Activated T-cell treated with anti-CD3 and anti-CD28 coated beads for 4 hours (primary cell): Measurements from ENCODE around the gene SETD1B.
"Not testable (repeated sequence)": the region's sequence is repeated elsewhere in the genome, so short reads cannot be mapped to it uniquely, and the experiment has no call there.

Source experiments
- DNase-seq: peaks from one replicate; pipeline ENCODE4 v3.0.0-alpha.2; 2020

The SETD1B gene

DNA sequence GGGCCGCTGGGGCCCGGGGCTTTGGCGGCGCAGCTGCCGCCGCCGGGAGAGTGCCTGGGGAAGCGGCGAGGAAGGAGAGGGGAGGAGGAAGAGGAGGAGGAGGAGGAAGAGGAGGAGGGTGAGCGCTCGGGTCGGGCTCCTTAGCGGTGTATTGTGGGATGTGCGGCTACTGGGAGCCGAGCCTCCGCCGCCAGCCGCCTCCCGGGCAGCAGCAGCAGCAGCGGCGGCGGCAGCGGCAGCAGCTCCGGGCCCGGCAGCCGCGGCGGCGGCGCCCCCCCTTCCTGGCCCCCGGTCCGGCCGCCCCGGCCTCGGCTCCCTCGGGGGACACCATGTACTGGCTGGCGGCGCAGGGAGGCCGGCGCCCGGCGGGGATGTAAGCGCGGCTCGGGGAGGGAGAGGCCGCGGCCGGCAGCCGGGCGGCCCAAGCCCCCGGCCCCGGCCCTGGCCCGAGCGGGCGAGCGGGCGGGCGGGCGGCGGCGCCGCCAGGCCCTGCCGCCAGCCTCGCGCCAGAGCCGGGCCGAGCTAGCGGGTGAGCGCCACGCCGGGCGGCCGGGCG lies at the start of gene SETD1B:
Gene SETD1B (plus strand): TSS at position 149 of the 556 bp plus-strand sequence. CDS start 729 bp downstream, outside the sequence.
- no peak for DNase-seq

DNA sequence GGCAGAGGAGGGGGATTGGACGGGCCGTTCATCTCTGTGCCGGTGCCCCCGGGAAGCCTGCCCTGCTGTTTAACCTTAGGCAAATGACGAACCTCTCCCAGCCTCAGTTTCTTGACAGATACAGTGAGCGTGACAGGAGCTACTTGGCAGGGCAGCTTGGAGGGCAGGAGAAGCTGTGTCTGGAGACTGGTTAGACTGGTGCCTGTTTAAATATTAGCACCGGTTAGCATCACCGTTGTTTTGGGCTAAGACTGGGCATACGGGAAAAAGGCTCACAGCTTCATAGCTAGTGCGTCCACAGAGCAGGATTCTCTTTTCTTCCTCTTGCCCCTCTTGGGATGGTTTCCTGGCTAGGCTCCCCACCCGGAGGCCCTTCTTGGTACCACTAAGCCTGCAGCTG lies 49.0 kb upstream of the SETD1B start:
- DNase-seq: no peak

- DNase-seq: no peak
Measured at GRCh38 chr12:121755591-121755990, 48.2 kb upstream of the SETD1B start.

- not testable (repeated sequence) for DNase-seq
Measured at GRCh38 chr12:121758536-121758935, 45.3 kb upstream of the SETD1B start.

DNA sequence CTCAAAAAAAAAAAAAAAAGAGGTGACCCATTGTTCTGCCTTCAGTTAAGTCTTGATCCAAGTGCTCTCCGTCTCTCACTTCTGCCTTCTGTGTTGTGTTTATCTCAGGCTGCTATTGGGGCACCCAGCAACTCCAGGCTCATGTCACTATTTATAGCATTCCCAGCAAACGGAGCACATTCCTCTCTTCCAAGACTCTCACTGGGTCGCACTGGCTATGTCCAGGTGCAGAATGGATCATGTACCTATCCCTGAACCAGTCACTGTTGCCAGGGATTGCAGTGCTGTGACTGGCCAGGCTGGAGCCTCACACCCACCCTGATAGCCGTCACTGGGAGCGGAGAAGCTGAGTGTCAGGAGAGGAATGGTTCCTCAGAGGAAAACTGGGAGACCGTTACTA lies 41.5 kb upstream of the SETD1B start:
- DNase-seq: no peak

- DNase-seq: no peak
Measured at GRCh38 chr12:121764808-121765207, 39.0 kb upstream of the SETD1B start.

GRCh38 chr12:121765573-121765972 lies 38.2 kb upstream of the SETD1B start:
- DNase-seq: no peak

DNA sequence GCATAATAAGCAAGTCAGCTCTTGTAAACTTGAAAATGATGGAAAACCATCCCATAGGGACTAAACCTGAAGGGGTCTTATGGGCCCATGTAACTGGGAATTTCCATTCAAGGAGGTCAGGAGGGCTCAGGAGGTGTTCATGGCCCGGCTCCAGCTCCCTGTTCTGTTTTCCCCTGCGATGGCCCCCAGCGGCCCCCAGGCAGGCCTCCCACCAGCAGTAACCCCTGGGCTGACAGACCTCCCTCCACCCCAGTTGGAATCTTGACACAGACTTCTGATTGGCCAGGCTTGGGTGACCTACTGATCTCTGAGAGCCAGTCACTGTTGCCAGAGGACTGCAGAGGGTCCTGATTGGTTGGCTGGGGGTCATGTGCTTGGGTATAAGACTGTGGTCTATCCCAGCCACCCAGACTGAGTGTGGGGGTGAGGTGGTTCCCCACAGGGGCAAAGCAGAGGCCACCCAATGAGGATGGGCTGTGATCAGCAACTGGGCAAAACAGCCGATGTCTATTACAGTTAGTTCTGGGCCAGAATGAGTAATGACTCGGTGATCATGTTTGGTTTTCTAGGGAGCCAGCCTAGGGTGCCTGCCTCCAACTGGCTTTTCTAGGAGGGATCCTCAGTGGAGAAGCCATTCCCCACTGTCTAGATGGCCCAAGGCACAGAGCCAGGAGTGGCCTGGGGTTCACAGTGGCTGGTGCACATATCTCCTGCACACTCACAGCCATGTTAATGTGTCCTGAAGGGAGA lies 37.3 kb upstream of the SETD1B start:
- no peak for DNase-seq

DNA sequence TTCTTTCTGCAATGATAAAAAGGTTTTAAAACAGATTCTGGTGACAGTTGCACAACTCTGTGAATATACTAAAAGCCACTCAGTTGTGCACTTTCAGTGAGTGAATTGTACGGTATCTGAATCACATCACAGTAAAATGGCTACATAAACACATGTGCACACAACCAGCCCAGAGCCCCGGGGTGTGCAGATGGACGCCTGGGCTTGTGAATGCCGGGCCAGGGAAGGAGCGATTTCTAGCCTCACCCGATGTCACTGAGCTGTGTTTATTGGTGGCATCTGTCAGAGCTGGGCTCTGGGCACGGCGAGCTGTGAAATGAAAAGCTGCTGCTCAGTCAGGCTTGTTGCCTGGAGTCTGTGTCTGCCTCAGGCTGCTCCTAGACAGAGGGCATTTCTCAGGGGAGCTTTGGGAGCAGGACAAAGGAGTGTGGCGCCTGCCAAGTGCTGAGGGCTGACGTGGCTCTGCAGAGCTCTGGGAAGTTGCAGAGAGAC lies 36.2 kb upstream of the SETD1B start:
- no peak for DNase-seq

DNA sequence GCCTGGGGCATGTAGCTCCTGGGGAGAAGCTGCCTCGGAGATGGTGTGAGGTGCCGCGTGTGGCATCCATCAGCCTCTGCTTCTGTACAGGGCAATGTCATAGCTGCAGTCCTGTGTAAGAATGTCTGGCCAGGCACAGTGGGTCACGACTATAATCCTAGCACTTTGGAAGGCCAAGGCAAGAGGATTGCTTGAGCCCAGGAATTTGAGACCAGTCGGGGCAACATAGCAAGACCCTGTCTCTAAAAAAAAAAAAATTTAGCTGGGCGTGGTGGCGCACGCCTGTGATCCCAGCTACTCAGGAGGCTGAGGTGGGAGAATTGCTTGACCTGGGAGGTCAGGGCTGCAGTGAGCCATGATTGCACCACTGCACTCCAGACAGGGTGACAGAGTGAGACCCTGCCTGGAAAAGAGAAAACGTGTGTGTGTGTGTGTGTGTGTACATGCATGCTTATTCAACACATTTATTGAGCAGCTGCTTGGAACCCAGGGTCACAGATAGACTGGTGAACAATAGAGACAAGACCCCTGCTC lies 34.4 kb upstream of the SETD1B start:
- DNase-seq: no peak

DNA sequence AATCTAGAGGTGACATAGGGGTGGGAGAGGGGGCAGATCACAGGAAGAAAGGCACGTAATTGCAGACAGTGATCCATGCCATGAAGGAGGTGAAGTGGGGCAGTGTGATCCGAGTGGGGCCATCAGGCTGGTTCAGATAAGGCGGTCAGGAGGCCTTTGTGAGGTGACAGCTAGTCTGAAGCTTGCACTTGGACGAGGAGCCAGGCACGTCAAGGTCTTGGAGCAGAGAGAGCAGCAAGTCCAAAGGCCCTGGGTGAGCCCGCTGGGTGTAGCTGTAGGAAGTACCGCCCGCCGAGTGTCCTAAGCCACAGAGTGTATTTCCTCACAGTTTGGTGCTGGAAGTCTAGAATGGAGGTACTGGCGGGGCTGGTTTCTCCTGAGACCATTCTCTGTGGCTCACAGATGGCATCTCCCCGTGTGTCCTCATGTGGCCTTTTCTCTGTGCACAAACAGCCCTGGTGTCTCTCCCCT lies 33.9 kb upstream of the SETD1B start:
- no peak for DNase-seq

DNA sequence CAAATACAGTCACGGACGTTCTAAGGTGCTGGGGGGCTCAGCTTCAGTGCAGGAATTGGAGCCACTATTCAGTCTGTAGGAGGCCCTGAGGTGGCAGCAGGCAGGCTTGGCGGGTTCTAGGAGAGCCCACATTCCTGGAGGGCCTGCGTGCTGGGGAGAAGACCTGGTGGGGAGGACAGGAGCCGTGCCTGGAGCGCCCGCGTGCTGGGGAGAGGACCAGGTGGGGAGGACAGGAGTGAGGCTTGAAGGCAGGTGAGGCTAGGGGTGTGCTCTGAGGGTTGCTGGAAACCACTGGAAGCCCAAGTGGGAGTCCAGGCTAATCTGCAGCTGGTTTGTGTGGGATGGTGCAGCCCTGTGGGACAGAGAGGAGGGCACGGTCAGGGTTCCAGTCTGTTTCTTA lies 33.4 kb upstream of the SETD1B start:
- DNase-seq: no peak

DNA sequence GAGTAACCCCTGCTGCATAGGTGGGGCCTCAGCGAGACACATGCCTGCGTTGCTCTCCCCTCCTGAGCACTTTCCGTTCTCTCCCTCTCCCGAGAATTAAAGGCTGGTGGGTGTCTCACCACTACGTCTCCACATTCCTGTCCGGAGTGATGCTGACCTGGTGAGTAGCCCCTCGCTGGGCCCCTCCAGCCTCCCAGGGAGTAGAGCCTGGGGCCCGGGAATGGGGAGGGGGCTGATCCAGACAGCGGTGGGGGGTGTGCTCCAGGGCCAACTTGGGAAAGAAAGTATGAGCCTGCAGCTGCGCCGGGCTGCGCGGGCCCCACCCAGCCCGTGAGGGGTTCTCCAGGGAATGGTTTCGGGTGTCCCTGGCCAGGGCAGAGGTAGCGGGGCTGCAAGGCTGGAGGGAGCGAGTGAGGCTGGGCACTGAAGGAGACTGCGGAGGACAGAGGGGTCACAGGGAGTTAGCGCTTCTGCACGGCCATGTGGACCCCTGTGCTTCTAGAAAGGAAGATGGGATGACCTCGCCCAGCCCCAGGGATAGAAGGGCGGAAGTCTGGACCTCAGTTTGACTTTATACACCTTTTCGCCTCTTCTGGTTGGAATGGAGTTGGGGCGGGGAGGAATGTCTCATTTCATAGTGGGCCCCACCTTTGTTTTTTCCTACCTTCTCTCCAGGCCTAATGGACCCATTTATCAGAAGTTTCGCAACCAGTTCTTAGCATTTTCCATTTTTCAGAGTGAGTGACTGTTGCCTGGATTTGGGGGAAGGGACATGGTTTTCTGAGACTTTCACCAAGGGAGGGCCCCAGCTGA lies 32.8 kb upstream of the SETD1B start:
- no peak for DNase-seq

DNA sequence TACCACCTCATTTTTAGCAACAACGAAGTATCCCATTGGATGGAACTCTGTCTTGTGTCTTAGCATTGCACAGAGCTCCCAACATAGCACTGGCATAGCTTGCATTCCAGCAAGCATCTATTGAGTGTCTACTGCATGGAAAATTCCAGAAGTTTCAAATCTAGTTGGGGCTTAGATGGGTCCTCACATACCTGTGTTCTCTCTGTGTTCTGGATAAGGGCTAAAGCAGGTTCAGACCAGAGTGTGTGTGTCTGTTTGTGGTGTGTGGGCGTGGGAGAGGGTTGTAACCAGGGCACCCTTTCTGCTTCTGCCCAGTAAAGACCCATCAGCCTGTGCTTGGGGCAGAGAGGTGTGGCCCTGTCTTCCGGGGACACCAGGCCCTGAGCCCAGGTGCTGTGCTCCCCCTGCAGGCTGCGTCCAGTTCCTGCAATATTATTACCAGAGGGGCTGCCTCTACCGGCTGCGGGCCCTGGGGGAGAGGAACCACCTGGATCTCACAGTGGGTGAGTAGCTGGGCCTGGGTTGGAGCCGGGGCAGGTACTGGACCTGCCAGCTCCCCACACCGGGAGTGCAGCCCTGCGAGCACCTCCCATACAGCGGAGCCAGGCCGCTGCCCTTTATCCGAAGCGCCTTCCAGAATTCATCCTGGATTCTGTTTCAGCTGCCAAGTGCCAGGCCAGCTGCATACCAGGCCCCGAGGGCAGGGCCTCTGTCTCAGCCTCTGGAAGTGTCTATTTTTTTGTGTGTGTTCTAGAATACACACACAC lies 30.6 kb upstream of the SETD1B start:
- DNase-seq: peak; percentile 62

DNA sequence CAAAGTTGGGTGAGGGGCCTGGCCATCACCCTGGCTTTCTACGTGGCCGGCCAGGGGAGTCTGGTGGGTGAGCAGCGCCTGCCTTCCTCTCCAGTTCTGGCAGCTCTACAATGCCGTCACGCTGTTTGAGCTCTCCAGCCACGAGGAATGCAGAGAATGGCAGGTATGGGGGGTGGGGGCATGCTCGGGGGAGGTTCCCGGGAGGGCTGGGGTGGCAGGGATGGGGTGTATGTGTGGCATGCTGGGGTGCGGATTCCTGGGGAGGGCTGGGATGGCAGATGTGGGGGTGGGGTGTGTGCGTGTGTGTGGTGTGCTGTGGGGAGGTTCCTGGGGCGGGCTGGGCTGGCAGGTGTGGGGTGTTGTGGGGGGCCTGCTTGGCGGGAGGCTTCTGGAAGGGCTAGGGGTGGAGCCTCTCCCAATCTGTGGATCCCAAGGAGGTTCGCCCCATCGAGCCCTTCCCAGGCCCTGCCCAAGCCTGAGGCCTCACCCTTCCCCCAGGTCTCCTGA lies 28.8 kb upstream of the SETD1B start:
- DNase-seq: no peak

GRCh38 chr12:121775501-121775900 lies 28.3 kb upstream of the SETD1B start:
- no peak for DNase-seq

GRCh38 chr12:121776190-121777098 lies 27.4 kb upstream of the SETD1B start:
- peak; percentile 92 for DNase-seq

GRCh38 chr12:121778567-121779421 lies 25.0 kb upstream of the SETD1B start:
- DNase-seq: no peak

- DNase-seq: no peak
Measured at GRCh38 chr12:121779422-121779895, 24.4 kb upstream of the SETD1B start.

DNA sequence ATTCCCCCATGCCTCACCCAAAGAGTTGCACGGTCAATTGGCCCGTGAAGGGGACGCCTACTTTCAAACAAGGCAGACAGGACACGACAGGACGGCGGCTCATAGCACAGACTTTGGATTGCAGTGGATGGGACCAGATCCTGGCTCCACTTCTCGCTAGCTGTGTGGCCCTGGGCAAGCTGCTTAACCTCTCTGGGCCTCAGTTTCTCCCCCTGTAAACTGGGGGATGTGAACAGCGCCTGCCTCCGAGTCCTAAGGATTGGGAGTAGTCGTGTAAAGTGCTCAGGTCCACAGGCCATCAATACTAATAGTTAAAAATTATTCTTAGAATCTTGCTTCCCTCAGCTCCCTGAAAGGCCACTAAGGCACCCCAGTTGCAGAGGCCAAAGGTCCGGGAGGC lies 23.4 kb upstream of the SETD1B start:
- DNase-seq: no peak
